Islet precursor cell (in vitro differentiated cells): ENCODE results near the gene ZNF555.
"Not testable (repeated sequence)": the region's sequence is repeated elsewhere in the genome, so short reads cannot be mapped to it uniquely, and the experiment has no call there.

Experiments
- DNase-seq: peaks from one replicate; pipeline ENCODE4 v3.0.0-alpha.2; 2018

The ZNF555 gene

GRCh38 chr19:2840794-2841791 lies at the start of gene ZNF555:
TSS of gene ZNF555 (plus strand) at chr19:2841475. CDS start at chr19:2841573, 98 bp downstream.
- DNase-seq, result peak; percentile 99

- DNase-seq, result no peak
Measured at GRCh38 chr19:2791876-2792275, 49.4 kb upstream of the ZNF555 start.

- DNase-seq, result not testable (repeated sequence)
Measured at GRCh38 chr19:2792666-2793065, 48.6 kb upstream of the ZNF555 start.

GRCh38 chr19:2793126-2793525 lies 48.1 kb upstream of the ZNF555 start:
- DNase-seq, result no peak

GRCh38 chr19:2793577-2793976 lies 47.7 kb upstream of the ZNF555 start:
- no peak for DNase-seq

- DNase-seq, result no peak
Measured at GRCh38 chr19:2795827-2796658, 45.2 kb upstream of the ZNF555 start.

GRCh38 chr19:2796659-2797266 lies 44.5 kb upstream of the ZNF555 start:
- no peak for DNase-seq

GRCh38 chr19:2797280-2797679 lies 44.0 kb upstream of the ZNF555 start:
- no peak for DNase-seq

GRCh38 chr19:2798158-2798685 lies 43.1 kb upstream of the ZNF555 start:
- DNase-seq, result no peak

GRCh38 chr19:2798733-2799132 lies 42.5 kb upstream of the ZNF555 start:
- peak; percentile 68 for DNase-seq

- DNase-seq, result no peak
Measured at GRCh38 chr19:2799273-2800020, 41.8 kb upstream of the ZNF555 start.

- no peak for DNase-seq
Measured at GRCh38 chr19:2800506-2800905, 40.8 kb upstream of the ZNF555 start.

GRCh38 chr19:2802826-2803225 lies 38.4 kb upstream of the ZNF555 start:
- DNase-seq, result no peak

- DNase-seq, result no peak
Measured at GRCh38 chr19:2803486-2804155, 37.7 kb upstream of the ZNF555 start.

GRCh38 chr19:2804156-2805004 lies 36.9 kb upstream of the ZNF555 start:
- no peak for DNase-seq

GRCh38 chr19:2805261-2805900 lies 35.9 kb upstream of the ZNF555 start:
- no peak for DNase-seq

GRCh38 chr19:2805991-2806649 lies 35.2 kb upstream of the ZNF555 start:
- DNase-seq, result peak; percentile 37

GRCh38 chr19:2806736-2807378 lies 34.4 kb upstream of the ZNF555 start:
- DNase-seq, result peak; percentile 44
